SKM-1 treated with dmso at 0.1 percent for 144 hours (cell line): ENCODE data around the gene FBXL4.

ENCODE experiments used
- DNase-seq: peaks from one replicate; lab custom pipeline; 2025; ENCODE audit not compliant: unreplicated experiment; lab: John Stamatoyannopoulos, UW

FBXL4 gene

DNA sequence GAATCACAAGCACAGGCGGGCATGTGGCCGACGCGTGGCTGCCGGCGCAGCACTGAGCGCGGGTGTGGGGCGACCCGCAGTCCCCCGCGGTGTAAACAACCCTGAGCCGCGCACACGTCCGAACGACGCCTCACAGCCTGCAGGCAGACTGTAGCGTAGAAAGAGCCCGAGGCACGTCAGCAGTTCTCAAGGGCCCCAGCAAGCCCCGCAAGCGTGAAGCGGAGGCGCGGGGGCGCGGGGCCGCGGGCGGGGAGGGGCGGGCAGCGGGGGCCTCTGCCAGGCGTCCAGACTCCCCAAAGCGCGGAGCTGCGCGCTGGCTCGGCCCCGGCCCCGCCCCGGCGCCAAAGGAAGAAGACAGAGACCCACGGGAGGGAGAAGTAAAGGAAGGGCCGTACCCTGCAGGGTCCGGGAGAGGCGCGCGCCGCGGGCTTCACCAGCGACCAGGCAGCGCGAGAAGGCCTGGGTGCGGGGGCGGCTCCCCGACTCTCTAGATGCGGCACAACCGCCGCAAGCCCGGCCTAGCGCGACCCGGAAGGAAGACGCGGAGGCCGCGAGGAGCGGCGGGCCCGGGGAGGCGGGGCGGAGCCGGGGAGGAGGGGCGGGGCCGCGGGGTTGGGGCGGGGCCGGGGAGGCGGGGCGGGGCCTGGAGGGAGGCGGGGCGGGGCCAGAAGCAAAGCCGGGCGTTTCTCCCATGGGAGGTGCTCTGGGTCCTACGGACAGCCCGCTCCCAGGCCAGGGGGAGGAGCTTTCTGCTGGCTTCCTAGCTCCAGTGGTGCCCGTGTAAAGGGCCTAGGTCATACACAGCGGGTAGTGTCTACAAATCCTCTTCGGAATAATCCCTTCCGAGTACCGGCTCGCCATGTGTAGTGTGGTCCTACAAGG, at the start of gene FBXL4:
Gene FBXL4, minus strand, starts transcription at position 536 of the 882 bp plus-strand sequence. CDS start 20,958 bp downstream, outside the sequence.
- peak; percentile 84 for DNase-seq

DNA sequence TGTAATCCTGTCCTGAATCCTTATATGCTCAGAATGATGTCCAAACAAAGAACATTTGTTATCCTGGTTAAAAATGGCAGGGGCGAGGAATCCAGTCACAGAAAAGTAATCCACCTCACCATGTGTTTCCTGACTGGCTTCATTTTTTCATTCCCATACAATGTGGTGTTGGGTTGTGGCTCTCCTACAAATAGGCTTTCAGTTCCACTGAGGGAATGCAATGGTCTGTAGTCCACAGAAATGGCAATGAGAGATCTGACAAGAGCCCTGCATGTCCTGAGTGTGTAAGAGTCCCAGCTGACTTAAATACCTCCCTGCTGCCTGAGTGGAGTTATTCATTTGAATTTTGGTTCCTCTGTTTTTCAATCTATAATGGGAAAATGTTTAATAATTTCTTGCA, 47.4 kb upstream of the FBXL4 start:
- DNase-seq: no peak

DNA sequence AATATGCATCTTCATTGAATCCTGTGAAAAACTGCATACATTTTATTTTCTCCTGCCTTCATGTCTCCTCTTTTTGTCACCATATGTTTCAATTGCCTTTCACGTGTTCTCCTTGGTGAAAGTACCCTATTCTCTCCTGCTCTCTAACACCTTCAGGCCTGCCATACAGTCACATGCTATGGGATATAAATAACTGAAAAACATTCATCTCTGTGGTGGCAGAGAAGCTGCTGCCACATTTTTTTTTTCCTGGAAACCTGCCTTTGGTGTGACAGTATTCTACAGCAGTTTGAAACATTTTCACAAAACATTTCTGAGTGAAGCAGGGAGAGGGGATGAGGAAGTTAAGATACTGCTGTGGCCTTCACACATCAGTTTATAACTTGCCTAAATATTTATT, 44.8 kb upstream of the FBXL4 start:
- no peak for DNase-seq

DNA sequence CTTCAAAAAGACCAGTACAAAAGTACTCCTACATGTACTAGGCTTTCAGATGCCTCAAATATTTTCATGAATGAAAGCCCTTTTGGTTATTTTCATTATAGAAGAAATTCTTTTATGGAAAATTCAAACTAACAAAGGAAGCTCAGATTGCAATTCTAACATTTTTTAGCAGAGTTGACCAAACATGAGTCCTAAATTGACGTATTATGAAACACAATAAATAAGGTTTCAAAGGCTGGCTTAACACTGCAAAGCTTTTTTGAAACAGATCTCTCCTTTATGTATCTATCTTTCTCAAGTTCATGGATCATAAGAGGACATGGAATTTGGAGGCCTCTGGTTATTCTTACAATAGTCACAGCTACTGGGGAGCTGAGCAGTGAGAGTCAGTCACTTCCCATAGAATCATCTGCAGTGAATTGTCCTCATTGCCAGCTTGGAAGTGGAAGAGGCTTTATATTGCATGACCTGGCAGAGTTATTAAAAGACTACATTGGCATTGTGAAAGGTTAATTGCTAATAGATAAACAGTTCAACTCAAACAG, 38.4 kb upstream of the FBXL4 start:
- no peak for DNase-seq

DNA sequence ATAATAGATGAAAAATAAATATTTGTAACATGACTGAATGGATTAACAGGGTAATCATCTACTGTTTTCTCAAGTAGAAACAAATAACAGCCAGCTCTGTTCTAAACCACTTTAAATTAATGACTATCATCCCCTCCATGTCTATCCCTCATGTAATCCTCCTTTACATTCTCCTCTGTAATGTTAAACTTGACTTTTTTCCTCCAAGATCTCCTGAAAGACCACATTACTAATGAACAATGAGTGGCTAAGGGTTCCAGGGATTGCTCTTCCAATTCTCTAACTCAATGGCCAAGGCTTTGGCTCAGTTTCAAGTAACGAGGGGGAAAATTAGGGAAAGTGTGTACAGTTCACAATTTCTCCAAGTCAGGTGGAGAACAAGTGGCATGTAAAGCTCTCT, 37.6 kb upstream of the FBXL4 start:
- DNase-seq: no peak

DNA sequence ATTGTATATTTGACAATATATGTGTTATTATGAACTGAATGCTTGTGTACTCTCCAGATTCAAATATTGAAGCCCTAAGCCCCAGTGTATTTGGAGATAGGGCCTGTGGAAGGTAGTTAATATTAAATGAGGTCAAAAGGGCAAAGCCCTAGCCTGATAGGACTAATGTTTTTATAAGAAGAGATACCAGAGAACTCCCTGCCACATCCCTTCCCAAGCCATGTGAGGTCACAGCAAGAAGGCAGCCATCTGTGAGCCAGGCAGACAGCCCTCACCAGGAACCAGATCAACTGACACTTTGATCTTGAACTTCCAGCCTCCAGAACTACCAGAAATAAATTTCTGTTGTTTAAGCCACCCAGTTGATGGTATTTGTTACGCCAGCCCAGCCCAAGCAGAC, 36.4 kb upstream of the FBXL4 start:
- no peak for DNase-seq

DNA sequence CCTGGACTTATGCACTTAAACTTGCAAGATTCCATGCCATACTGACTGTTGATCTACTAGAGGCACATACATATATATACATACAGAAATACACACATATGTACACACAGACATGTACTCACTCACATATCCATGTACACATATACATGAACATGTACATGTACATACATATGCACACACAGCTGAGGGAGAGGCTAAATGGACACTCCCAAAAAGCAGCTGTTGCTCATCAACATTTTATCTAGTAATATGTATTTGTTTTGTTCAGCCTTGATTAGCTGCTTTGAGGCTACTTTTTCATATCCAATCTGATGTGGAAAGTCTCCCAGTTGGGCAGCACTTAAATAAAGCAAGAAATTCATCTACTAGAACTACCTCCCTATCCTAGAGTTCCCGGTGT, 33.7 kb upstream of the FBXL4 start:
- no peak for DNase-seq

DNA sequence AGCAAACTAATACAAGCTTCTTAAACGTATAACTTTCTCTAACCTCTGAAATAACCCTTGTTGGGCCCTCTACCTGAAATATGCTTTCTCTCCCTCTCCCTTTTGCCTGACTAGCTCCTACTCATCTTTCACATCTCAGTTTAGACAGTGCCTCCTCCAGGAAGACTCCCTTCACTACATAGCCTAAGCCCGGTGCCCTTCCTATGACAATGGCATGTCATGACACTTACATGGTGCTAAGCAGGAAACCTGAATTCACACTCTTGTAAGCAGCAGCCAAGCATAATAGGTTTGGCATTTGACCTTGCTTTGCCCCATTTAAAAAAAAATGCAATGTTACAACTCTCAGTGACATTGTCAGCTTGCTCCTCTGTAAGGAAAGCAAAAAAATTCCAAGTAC, 33.1 kb upstream of the FBXL4 start:
- no peak for DNase-seq

DNA sequence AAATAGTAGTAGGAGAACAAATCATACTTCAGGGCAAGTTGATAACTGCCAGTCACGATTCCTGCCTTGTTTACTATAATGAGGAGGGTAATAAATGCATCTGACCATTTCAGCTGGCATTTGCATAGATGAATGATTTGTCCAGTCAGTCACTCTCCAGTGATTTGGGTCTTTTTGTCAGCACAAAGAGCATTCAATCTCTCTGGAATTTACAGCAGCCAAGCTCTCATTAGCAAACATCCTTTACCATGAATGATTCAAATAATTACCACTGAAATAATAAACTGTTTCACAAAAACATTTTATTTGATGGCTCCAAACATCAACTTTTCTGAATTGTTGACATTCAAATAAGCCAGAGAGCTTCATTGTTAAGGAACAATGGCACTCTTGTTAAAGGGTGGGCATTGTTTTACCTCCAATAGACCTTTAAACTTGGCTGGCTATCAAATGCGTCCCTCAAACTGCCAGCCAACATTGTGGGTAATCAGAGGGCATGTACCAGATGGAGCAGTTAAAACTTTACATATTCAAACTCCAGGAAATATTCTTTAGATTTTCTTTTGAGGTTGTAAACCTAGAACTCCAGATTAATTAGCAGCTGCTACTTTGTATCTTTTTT, 30.0 kb upstream of the FBXL4 start:
- DNase-seq: no peak

DNA sequence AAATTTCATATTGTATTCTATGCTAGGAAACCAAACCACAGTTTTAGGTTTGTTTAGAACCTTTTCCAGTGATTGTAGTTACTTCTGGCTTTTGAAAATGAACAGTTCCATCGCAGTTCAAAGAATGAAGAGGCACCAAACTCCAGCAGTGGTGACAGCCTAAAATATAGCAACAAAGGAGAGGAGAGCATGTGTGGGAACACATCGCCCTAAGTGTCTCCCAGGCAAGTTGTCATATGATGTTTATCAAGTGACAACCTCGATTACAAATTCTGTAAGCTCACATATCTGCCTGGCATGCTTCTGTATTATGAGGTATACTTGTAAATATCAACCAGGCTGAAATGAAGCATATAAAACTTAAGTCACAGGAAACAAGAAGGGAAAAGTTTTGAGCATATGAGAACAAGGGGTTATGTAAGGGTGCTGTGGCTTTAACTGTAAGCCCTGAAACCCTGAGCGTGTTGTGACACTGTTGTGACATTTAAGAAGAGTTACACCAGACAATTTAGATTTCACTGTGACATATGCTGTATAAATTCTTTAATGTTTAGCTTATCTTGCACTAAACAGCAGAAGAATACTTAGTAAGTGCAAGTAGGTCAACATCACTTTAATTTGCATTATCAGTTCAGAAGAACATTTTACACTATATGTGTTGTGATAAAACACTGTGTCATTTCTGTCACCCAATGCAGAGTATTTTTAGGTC, 29.1 kb upstream of the FBXL4 start:
- no peak for DNase-seq

DNA sequence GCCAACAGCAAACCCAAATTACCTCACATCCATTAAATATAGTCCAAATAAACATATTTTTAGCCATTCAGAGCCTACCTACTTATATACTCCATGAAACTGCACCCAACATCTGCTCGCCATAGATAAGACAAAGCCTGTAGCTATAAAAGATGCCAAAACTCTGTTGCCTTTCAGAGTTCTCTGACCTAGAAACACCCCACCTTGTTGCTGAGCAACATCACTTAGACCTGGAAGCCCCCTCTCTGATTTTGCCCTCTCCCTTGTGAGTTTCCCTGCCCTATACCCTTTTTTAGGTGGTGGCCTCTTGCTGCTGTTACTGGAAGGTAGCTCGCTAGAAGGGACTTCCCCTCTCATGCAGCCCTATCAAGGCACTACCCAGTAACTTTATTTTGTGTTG, 27.7 kb upstream of the FBXL4 start:
- no peak for DNase-seq

DNA sequence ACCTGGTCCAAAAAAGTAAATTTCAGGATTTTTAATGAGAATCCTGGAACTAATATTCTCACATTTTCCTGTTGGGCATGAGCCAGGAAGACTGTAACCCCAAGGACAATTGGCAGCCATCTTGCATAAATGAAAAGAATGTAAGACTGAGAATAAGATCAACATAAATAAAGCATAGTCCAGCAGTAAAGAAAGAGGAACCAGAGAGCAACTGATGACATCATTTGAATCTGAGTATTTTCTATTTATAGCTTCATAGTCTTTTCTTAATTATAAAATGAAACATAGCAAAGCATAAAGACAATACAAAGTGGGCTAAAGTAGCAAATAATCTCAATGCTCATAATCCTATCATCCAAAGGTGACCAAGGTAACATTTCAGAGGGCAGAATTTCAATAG, 26.6 kb upstream of the FBXL4 start:
- no peak for DNase-seq

DNA sequence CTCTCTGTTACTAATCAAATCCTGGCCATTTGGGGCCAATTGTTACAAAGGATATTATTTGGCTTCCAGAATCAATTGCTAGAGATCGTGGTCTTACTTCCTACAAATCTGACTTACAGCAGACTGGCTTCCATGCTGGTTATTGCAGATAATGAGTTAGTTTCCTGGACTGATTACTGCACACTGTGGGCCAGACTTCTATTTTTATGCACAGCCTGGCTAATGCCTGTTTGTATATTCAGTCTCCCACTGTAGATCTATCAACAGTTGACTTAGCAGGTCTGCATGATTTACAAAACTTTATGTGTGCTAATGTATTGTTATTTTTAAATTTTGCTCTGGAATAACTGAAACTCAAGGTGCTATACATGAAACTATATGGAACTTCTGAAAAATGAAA, 25.8 kb upstream of the FBXL4 start:
- no peak for DNase-seq

DNA sequence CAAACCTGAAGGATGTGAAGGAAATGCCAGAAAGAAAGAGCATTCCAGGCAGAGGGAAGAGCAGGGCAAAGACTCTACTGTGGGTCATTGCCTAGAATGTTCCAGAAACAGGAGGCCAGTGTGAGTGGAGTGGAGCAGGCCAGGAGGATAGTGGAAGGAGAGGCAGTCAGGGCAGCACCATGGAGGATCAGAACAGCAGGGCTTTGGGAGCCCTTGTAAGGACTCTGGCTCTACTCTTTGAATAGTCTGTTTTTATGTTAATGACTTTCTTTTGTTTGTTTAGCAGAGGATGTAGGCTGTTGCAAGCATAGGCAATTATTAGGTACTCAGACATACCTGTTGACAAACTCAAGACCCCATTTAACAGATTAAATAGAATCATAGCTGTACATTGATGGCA, 23.6 kb upstream of the FBXL4 start:
- no peak for DNase-seq

DNA sequence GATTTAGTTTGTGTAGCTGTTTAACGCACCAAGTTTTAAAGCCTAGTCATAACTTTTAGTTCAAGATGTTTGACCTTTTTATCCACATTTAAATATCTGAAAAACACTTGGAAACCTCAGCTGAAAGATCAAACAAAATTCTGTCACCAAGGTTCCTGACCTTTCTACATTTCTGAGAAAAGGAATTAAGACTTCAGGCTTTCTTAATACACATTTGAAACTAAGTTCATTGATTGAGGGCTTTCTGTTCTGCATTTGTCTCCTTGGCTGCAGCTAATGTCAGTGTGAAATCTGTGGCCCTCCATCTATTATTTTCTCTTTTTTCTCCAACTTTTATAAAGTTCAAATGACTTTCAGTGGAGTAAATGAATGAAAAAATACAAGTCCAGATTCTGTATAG, 22.7 kb upstream of the FBXL4 start:
- no peak for DNase-seq

DNA sequence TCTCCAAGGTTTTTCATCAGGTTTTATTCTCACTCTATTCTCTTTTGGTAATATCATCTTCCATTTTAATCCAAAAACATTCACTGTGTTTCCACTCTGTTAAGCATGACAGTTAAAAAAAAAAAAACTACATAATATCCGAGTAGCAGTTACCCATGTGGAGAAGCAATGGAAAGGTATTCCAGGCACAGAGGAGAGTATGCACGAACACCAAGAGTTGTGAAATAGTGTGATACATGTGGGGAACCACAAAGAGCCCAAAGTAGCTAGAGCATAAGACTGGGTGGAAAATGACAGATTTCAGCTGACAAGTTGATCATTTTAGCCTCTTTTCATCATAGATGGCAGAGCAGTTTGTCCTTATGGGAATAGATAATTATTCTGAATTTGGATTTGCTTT, 19.9 kb upstream of the FBXL4 start:
- DNase-seq: no peak

DNA sequence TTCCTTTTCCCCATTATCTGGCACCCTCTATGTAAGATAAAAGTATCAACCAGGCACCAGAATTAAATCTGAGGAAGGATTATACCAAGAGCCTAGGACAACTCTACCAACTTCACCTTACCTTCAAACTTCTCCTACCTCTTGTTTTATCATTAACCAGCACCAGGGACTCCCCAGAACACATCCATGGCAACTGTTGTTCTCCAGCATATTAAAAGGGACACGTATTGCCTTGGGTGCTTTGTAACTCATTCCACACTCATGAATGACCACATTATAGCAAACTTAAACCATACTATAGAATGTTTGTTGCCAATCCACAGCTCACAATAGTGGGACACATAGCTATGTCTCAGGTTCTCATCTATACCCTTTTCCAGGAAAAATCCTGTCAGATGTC, 11.9 kb upstream of the FBXL4 start:
- DNase-seq: no peak

DNA sequence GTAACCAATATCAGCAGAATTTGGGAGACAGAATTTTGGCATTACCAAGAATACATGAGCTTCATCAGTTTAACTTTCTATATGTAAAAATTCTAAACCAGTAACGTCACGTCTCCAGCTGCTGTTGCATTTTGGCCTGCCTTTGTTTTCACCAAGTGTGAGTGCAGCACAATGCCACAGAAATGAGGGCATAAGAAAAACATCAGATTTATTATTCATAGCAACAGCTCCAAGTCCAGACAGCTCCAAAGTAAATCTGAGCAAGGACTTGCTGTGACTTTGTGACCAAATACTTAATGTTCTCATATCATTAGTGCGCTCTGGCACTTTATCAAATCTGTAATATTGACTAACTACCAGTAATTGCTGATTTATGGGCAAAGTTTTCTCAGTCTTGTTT, 11.0 kb upstream of the FBXL4 start:
- no peak for DNase-seq

DNA sequence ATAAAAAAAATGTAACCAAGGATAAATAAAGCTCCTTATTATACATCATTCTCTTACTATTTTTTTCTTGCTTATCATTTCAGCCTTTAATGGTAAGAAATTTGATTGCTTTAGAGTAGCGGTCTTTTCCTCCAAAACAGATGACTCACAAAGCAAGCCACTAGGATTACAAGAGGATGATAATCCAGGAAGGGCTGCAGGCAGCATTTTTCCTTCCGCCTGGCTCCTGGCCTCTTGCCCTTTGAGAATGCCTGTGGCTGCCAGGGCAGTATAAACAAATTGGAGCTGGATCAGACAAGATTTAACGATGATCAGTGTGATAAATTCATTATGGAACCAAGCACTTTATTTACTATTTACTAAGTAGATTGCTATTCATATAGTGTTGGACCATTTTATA, 9.7 kb upstream of the FBXL4 start:
- no peak for DNase-seq

DNA sequence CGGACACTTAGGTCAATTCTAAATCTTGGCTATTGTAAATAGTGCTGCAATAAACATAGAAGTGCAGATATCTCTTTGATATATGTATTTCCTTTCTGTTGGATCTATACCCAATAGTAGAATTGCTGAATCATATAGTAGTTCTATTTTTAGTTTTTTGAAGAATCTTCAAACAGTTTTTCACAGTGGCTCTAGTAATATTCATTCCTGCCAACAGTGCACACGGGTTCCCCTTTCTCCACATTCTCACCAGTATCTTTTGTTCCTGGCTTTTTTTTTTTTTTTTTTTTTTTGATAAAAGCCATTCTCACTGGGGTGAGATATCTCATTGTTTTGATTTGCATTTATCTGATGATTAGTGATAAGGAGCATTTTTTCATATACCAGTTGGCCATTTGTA, 1.8 kb upstream of the FBXL4 start:
- no peak for DNase-seq

DNA sequence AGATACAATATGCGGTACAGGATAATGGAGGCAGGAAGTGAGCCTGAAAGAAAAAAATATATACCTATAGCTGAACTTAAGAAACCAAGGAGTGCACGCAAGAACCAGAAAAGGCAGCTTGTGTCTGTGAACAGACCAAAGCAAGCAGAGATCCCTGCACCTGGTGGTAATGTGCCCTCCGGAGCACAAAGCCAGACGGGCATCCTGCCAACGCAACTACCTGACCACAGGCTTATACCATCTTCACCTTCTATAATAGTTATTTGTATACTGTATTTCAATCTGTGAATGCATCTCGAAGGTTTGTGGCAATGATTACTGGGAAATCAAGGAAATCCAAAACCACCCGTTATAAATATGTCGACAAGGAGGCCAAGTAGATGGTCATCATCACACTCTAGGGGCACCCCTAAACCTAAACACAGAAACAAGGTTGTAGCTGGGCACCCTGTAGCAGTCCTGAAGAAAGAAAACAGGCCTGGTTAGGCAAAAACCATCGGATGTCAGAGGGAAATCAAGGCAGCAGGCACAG, 801 bp downstream of the FBXL4 start:
- no peak for DNase-seq
